Measurements from ENCODE around the gene ATIC. TPM values are rescaled to one million over a fixed set of nuclear protein-coding genes. Genes with fewer than 3 reads are reported as not detected.

Gene ATIC
- total RNA-seq, 2 donors from 2014 or later: 23.7 to 46.6 TPM

DNA sequence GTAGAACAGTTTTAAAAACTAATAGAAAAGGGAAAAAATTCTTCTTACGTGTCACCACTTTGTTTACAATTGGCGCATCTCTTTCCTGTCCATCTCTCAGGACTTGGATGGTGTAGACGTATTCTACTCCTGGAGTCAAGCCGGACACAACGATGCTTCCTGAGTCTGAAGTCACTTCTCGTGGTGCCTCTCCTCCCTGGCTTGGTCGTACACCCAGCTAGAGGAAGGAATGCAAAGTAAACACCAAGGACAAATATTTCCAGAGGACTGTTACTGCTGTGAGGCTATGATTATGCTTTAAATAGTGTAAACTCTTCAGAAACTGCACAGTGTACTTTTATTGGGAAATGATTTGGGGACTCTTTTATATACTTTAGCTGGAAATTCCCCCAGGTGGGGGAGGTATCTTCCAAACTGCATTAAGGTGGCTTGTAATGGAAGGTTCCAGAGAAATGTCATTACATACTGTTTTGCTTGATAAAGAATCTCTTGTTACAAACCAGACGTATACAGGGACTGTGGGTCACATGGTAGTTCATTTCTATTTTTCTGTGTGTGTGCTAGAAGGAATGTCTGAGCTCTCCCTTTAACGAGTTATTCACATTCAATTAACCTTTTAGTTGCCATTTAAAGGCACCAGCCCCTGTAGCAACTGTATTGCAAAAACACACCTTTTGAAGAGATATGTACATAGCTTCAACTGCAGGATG is 85.9 kb downstream of the ATIC start:
- DNase-seq (ENCODE audit: low spot score): peak; percentile 42
- 36% methylated on average over 9 of the region's 9 CpGs for WGBS
- Histone ChIP-seq H3K9me3 (no peaks in the 10 kb centered on the region), H3K4me1 (replicated peaks) (no peaks in the 10 kb centered on the region), H3K4me3 (no peak overlapping the region), H3K36me3 (no peaks in the 10 kb centered on the region), H3K27me3 (replicated peaks; ENCODE audit: insufficient read depth) (no peaks in the 10 kb centered on the region), H3K27ac (peak overlapping the region in 1 of 2 donors; percentile 28)
- intact Hi-C loops (cut with DNase I): no loop called here
- TF ChIP-seq, protein P1, sequence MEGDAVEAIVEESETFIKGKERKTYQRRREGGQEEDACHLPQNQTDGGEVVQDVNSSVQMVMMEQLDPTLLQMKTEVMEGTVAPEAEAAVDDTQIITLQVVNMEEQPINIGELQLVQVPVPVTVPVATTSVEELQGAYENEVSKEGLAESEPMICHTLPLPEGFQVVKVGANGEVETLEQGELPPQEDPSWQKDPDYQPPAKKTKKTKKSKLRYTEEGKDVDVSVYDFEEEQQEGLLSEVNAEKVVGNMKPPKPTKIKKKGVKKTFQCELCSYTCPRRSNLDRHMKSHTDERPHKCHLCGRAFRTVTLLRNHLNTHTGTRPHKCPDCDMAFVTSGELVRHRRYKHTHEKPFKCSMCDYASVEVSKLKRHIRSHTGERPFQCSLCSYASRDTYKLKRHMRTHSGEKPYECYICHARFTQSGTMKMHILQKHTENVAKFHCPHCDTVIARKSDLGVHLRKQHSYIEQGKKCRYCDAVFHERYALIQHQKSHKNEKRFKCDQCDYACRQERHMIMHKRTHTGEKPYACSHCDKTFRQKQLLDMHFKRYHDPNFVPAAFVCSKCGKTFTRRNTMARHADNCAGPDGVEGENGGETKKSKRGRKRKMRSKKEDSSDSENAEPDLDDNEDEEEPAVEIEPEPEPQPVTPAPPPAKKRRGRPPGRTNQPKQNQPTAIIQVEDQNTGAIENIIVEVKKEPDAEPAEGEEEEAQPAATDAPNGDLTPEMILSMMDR (IDR thresholded peaks at IDR 0.05): peak in 1 of 4 experiments; percentile 32
- TF ChIP-seq POLR2AphosphoS5 (IDR thresholded peaks at IDR 0.05): peak; percentile 57
- TF ChIP-seq POLR2A (IDR thresholded peaks at IDR 0.05): no peak

DNA sequence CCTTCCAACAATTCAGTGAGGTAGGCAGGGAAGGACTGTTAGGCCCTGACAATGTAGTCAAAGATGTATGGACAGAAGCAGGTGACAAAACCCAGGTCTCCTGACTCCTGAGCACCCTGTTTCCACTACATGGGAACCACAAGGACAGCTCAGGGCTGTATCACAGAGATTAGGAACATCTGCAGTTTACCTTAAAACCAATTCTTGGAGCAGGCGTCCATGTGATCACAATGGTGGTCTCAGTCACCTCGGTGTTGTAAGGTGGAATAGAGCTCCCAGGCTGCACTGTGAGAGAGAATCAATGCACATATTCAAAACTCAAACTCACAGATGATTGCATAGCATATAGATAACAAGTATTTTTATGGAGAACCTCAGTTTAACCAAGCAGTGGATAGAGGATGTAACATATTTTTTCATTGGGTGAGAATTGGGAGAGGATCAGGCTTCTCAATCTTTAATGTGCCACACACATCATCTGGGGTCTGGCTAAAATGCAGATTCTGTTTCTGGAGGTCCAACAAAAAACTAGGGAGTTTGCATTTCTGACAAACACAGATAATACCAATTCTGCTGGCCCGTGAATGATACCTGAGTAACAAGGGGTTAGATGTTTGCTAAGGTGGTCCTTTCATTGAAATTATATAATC is 87.3 kb downstream of the ATIC start:
- Histone ChIP-seq H3K9me3 (no peaks in the 10 kb centered on the region), H3K27me3 (replicated peaks; ENCODE audit: insufficient read depth) (no peaks in the 10 kb centered on the region), H3K27ac (peak overlapping the region in 1 of 2 donors; percentile 28), H3K36me3 (no peaks in the 10 kb centered on the region), H3K4me1 (replicated peaks) (no peaks in the 10 kb centered on the region), H3K4me3 (no peak overlapping the region)
- WGBS: 77% methylated on average over 3 of the region's 3 CpGs
- no peak for DNase-seq (ENCODE audit: low spot score)
- no peak for TF ChIP-seq POLR2AphosphoS5 (IDR thresholded peaks at IDR 0.05)
- TF ChIP-seq POLR2A (IDR thresholded peaks at IDR 0.05): no peak
- TF ChIP-seq, protein P1 (IDR thresholded peaks at IDR 0.05): no peak
- intact Hi-C loops (cut with DNase I): no loop called here

Other genes with a start within 250 kb of the ATIC start
- 1 to 10 TPM in 1 of 2 donors, under 1 TPM in 1; 0.68 to 1.1 TPM for gene ABCA12, start 173.4 kb upstream of the ATIC start, total RNA-seq
- gene FN1, start 124.0 kb downstream of the ATIC start, total RNA-seq: 100 to 1,000 TPM in 1 of 2 donors, 10 to 100 TPM in 1; 84.2 to 257 TPM